HG03064 (cell line): Measurements from ENCODE around the gene SPHKAP.
"Not testable (repeated sequence)": the region's sequence is repeated elsewhere in the genome, so short reads cannot be mapped to it uniquely, and the experiment has no call there.

Experiments
- ATAC-seq: cut with Tn5 transposase; IDR thresholded peaks from one replicate; pipeline ENCODE4 v1.9.1; 2021; ENCODE audit warnings: low read depth; ENCODE audit not compliant: unreplicated experiment

Gene SPHKAP

GRCh38 chr2:228039752-228040534 is 141.5 kb downstream of the SPHKAP start:
- peak; percentile 73 for ATAC-seq

- no peak for ATAC-seq
These were observed 142.5 kb downstream of the SPHKAP start for GRCh38 chr2:228038967-228039366.

DNA sequence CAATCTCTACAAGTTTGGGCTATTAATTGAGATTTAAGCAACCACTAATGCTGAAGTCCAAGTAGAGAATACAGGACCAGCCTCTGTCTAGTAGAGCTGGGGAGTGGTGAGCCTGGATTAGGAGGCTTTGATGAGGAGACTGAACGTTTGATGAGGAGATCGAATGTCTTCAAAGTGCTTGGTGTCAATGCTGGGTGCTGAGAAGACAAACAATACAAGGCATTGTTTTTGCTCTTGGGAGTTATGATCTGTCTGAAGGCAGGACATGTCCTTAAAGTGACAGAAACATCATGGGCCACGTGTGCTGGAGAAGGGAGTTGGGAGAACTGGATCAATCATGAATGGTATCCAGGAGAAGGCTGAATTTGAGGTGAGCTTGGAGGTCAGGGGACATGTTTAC is 143.6 kb downstream of the SPHKAP start:
- no peak for ATAC-seq

DNA sequence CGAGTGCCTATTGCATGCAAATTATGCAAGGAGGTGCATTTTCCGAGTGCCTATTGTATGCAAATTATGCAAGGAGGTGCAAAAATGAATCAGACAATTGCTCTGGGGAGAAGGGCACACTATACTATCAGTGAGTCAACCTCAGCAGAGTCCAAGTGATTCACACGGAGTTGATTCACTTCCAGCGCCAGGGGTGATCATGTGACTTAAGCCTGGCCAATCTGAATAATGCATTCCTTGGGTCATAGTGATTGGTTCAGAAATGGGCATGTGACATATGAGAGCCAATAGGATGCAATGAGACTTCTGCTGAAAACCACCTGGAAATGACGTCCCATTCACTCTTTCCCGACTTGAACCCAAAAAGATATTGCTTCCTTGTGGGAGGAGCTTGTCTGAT is 157.9 kb downstream of the SPHKAP start:
- no peak for ATAC-seq

GRCh38 chr2:228018311-228018710 is 163.2 kb downstream of the SPHKAP start:
- ATAC-seq = no peak

- no peak for ATAC-seq
These were observed 163.7 kb downstream of the SPHKAP start for GRCh38 chr2:228017784-228018183.

GRCh38 chr2:228016402-228016801 is 165.1 kb downstream of the SPHKAP start:
- no peak for ATAC-seq

GRCh38 chr2:228015741-228016140 is 165.7 kb downstream of the SPHKAP start:
- ATAC-seq = no peak

DNA sequence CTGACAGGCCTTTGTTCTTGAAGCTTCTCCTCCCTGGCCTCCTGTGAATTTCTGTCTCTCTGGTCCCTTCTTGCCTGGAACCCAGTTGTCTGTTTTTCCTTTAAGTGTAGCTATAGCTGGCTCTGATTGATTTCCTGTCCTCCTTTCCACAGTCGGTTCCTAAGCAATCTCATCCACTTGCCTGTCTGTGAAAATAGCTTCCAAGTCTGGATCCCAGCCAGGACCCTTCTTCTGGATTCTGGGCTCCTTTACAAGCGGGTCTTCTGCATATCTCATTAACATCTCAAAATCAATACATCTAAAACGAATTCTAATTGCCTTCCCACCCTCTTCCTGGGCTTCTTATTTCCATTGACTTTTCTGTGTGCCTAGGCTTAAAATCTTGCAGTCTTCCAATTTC is 185.1 kb downstream of the SPHKAP start:
- no peak for ATAC-seq

- ATAC-seq = no peak
These were observed 190.6 kb downstream of the SPHKAP start for GRCh38 chr2:227990937-227991336.

DNA sequence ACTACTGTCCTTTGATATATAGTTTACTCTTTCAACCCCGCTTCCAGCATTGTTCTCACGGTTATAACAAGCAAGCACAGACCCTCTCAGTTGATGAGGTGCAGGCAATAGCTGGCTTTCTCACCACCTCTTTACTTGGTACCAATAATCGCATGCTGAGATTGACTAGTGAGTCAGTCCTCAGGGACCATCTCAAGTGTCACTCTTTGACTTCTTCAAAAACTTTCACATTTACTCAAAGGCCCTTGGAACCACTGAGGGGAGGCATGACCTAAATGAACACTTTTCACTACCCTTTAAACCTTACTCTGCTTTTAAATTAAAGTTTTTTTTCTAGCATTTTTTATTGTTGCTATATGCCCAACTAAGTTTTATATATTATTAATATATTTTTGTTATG is 208.2 kb downstream of the SPHKAP start:
- no peak for ATAC-seq

DNA sequence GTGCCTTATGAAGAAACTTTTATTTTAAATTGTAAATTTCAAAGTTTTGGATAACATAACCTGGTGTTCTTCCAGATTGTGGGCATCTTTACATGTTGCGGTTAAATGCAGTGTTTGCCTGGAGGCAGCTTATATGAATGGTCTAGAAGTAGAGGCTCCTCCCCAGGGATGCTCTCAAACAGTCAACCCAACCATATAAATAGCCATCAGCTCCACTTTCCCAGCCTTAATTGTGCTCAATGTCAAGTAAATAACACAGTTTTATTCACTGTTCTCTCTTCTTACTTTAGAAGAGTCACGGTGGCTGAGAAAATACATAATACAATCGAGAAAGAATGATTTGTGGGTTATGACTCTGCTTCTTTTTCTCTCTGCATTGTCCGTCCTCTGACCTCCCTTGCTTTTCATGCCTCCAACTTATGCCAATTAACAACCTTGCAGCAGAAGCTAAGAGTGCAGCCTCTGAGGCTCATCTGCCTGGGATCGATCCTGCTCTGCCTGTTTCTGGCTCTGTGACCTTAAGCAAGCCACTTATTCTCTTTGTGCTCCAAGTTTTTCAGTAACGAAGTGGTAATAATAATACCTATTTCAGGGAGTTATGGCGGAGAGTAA is 209.8 kb downstream of the SPHKAP start:
- no peak for ATAC-seq

GRCh38 chr2:227960317-227960716 is 221.2 kb downstream of the SPHKAP start:
- ATAC-seq = no peak

- no peak for ATAC-seq
These were observed 238.5 kb downstream of the SPHKAP start for GRCh38 chr2:227942965-227943364.

DNA sequence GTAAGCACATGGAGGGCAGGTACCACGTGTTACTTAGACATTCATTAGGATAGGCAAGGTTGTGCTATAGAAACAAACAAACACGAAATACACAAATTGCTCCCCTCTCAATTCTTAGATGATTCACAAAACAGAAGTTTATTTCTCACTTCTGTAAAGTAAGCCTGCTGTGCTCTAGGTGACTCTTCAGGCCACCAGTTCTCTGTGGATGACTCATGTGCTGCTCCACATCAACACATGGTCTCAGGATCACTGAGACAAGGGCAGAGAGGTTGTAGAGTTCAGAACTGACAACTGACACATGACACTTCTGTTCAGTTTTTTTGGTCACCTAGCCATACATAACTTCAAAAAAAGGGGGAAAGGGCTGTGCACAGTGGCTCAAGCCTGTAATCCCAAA is 239.5 kb downstream of the SPHKAP start:
- ATAC-seq = no peak

- ATAC-seq = no peak
These were observed 242.0 kb downstream of the SPHKAP start for GRCh38 chr2:227939271-227940027.

DNA sequence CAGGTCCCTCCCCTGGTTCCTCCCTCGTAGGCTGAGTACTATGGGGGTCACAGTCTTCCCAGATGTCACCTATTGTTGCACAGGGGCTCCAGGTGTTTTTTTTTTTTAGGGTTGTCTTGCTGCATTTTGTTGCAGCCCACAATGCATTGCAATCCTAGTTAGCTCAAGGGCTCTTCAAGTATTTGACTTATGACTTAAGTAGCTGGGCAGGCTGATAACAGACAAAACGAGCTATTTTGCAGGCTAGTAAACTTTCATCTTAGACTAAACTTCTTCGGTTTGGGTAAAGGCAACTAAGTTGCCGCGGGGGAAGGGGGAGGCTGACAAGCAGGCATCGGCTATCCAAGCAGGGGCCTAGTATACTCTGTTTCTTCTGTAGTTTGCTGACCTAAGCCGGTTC is 245.2 kb downstream of the SPHKAP start:
- not testable (repeated sequence) for ATAC-seq

DNA sequence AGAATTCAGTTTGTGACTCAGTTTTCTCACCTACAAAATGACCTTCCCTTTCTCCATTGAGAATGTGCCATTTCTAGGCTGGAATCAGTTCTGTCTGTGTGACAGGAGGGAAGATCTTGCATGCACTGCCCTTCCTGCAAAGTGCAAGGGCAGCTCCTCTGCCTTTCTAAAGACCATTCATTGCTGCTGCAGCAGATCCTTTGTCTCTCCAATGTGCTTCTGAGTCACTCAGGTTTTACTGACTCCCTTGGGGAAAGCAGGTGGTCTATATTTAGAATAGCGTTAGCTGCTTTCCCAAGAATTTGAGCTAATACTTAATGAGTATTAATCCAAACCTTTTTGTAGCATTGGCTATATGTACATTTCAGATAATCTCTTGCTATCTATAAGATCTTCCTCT is 247.6 kb downstream of the SPHKAP start:
- no peak for ATAC-seq

DNA sequence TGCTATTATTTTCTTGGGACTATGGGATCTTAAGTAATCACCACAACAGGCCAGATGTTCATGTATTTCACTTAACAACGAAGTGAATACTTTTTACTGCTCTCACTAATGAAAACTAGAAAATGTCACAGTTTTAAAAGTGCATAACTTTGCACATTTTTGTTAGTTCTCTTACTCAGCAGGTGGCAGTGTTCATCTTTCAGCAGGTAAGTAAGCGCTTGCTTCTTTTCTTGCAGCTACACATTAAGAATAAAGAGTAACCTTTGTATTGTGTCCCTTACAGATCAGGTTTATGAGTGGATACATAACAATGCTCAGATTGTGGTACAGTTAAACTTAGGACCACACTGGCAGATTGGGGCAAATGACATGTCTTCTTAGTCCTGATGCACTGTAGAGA is 249.1 kb downstream of the SPHKAP start:
- ATAC-seq = no peak

GRCh38 chr2:227932001-227932400 is 249.5 kb downstream of the SPHKAP start:
- ATAC-seq = no peak
